PC-9 (cell line): Measurements from ENCODE around the gene CLCN5. TPM values are rescaled to one million over a fixed set of nuclear protein-coding genes. Genes with fewer than 3 reads are reported as not detected.

Source experiments
- BruUV-seq: library from RNA; stranded (reverse); fragments of 400-500 nt; replicated peaks from 2 replicates; lab custom pipeline; 2021; lab: Mats Ljungman, UMichigan
- CTCF ChIA-PET: fragments of 300-600 bp; sonication (Branson Sonifier 250); formaldehyde crosslinking; loops from one replicate; lab custom pipeline; 2022; ENCODE audit warnings: antibody characterized with exemption; lab: Charles Lee
- POLR2A ChIA-PET: fragments of 300-600 bp; sonication (Branson Sonifier 250); formaldehyde crosslinking; loops from one replicate; lab custom pipeline; 2022; ENCODE audit warnings: antibody characterized with exemption; ENCODE audit not compliant: unreplicated experiment; lab: Charles Lee
- DNase-seq, 2 experiments: peaks; one replicate each; pipeline versions ENCODE4 v3.0.0 to v3.0.0-alpha.2; 2015 to 2022; ENCODE audit warnings: mixed read lengths in 1 of 2
- H2AFZ ChIP-seq: fragments of 200-600 bp; sonication (generic); 2 replicates; pipeline ENCODE4 v1.8.1; 2017; ENCODE audit warnings: antibody characterized with exemption
- H3F3A ChIP-seq: fragments of 200-600 bp; sonication (generic); 2 replicates; pipeline ENCODE4 v1.8.1; 2017; ENCODE audit warnings: antibody characterized with exemption, mild to moderate bottlenecking, low read depth; ENCODE audit not compliant: insufficient read depth
- H3K27ac ChIP-seq: fragments of 200-600 bp; sonication (generic); 2 replicates; pipeline ENCODE4 v1.6.1; 2016; ENCODE audit warnings: mixed run types
- H3K27me3 ChIP-seq: fragments of 200-600 bp; sonication (generic); 2 replicates; pipeline ENCODE4 v1.6.1; 2016; ENCODE audit warnings: low read depth, mixed run types; ENCODE audit not compliant: insufficient read depth
- H3K36me3 ChIP-seq: fragments of 200-600 bp; sonication (generic); 2 replicates; pipeline ENCODE4 v1.6.1; 2016; ENCODE audit warnings: low read depth, mixed run types
- H3K4me1 ChIP-seq: fragments of 200-600 bp; sonication (generic); replicated peaks from 2 replicates; pipeline ENCODE4 v1.6.1; 2016; ENCODE audit warnings: mixed run types; ENCODE audit not compliant: insufficient read depth
- H3K4me2 ChIP-seq: fragments of 200-600 bp; sonication (generic); 2 replicates; pipeline ENCODE4 v1.6.1; 2017; ENCODE audit warnings: mixed run types
- H3K4me3 ChIP-seq: fragments of 200-600 bp; sonication (generic); 2 replicates; pipeline ENCODE4 v1.6.1; 2016; ENCODE audit warnings: mixed run types
- H3K79me2 ChIP-seq: fragments of 200-600 bp; sonication (generic); 2 replicates; pipeline ENCODE4 v1.6.1; 2017; ENCODE audit warnings: low read depth, mixed run types
- H3K9me2 ChIP-seq: fragments of 200-600 bp; sonication (generic); 2 replicates; pipeline ENCODE4 v1.8.1; 2017; ENCODE audit warnings: mild to moderate bottlenecking; ENCODE audit not compliant: insufficient read depth
- H3K9me3 ChIP-seq: fragments of 200-600 bp; sonication (generic); 2 replicates; pipeline ENCODE4 v1.8.1; 2016; ENCODE audit warnings: low read depth; ENCODE audit not compliant: insufficient read depth
- H4K20me1 ChIP-seq: fragments of 200-600 bp; sonication (generic); 2 replicates; pipeline ENCODE4 v1.8.1; 2017; ENCODE audit not compliant: insufficient read depth
- CTCF ChIP-seq: fragments of 200-600 bp; sonication (generic); conservative IDR thresholded peaks from 2 replicates; pipeline ENCODE4 v1.6.1; 2017; ENCODE audit warnings: mixed run types, antibody characterized with exemption, mild to moderate bottlenecking, moderate library complexity
- EZH2 ChIP-seq: fragments of 200-600 bp; sonication (generic); IDR thresholded peaks from 2 replicates; pipeline ENCODE4 v1.8.0; 2017; ENCODE audit warnings: antibody characterized with exemption, low read depth
- intact Hi-C: fragments of 100-400 bp; cut with micrococcal nuclease; formaldehyde crosslinking; loops from one replicate; pipeline ENCODE4 v1.10.0; 2022; ENCODE audit not compliant: unreplicated experiment
- total RNA-seq: library from RNA; stranded (reverse); gene quantifications from 2 replicates; pipeline ENCODE4 v1.2.3, GENCODE V29; 2021

The CLCN5 gene
- total RNA-seq, 1 experiment from 2014 or later, result 0.94 TPM

GRCh38 chrX:50075630-50076339, 153.4 kb downstream of the CLCN5 start:
- no peaks in the 10 kb centered on the region for H3K79me2 ChIP-seq
- no peak overlapping the region for H3K4me2 ChIP-seq
- CTCF ChIA-PET, result no interaction called here
- no peaks in the 10 kb centered on the region for H3K9me2 ChIP-seq
- no peaks in the 10 kb centered on the region for H3K27me3 ChIP-seq
- H3K36me3 ChIP-seq, result no peaks in the 10 kb centered on the region
- BruUV-seq, result no TSS peak
- intact Hi-C loops, result no loop called here
- H3K4me3 ChIP-seq, result no peak overlapping the region
- H3K4me1 ChIP-seq, result no peaks in the 10 kb centered on the region
- POLR2A ChIA-PET, result no interaction called here
- no peaks in the 10 kb centered on the region for H3K9me3 ChIP-seq
- DNase-seq, result no peak
- TF ChIP-seq CTCF (no peak), EZH2 (no peak)
- no peaks in the 10 kb centered on the region for H3F3A ChIP-seq
- no peak overlapping the region for H3K27ac ChIP-seq
- no peaks in the 10 kb centered on the region for H4K20me1 ChIP-seq
- H2AFZ ChIP-seq, result no peak overlapping the region

- no peaks in the 10 kb centered on the region for H3K4me1 ChIP-seq
- H3K9me3 ChIP-seq, result no peaks in the 10 kb centered on the region
- no peak overlapping the region for H3K27ac ChIP-seq
- POLR2A ChIA-PET, result no interaction called here
- CTCF ChIA-PET, result no interaction called here
- H3K4me2 ChIP-seq, result no peak overlapping the region
- H3K4me3 ChIP-seq, result no peak overlapping the region
- H4K20me1 ChIP-seq, result no peaks in the 10 kb centered on the region
- no peaks in the 10 kb centered on the region for H3F3A ChIP-seq
- H3K27me3 ChIP-seq, result no peaks in the 10 kb centered on the region
- no peaks in the 10 kb centered on the region for H3K36me3 ChIP-seq
- BruUV-seq, result no TSS peak
- H3K9me2 ChIP-seq, result no peaks in the 10 kb centered on the region
- intact Hi-C loops, result loop anchor here (10.0 kb wide), 2 partner anchors 167 to 197 kb away; no protein-coding TSS in a partner anchor
- TF ChIP-seq CTCF, result peak; percentile 37; the same call in 1 of the 2 replicates
- no peak for TF ChIP-seq EZH2
- DNase-seq, result no peak
- H3K79me2 ChIP-seq, result no peaks in the 10 kb centered on the region
- H2AFZ ChIP-seq, result no peak overlapping the region
Measured at GRCh38 chrX:50081282-50081889, 159.0 kb downstream of the CLCN5 start.

GRCh38 chrX:50082741-50083140, 160.3 kb downstream of the CLCN5 start:
- intact Hi-C loops, result loop anchor here (10.0 kb wide), 2 partner anchors 168 to 198 kb away; no protein-coding TSS in a partner anchor
- Histone ChIP-seq H3K9me3 (no peaks in the 10 kb centered on the region), H3K9me2 (no peaks in the 10 kb centered on the region), H3K4me3 (no peak overlapping the region), H3K27ac (no peak overlapping the region), H3K27me3 (no peaks in the 10 kb centered on the region), H3K4me2 (no peak overlapping the region), H4K20me1 (no peaks in the 10 kb centered on the region), H3K4me1 (no peaks in the 10 kb centered on the region), H3K36me3 (no peaks in the 10 kb centered on the region), H2AFZ (no peak overlapping the region), H3K79me2 (no peaks in the 10 kb centered on the region), H3F3A (no peaks in the 10 kb centered on the region)
- POLR2A ChIA-PET, result no interaction called here
- no peak for TF ChIP-seq CTCF
- no peak for TF ChIP-seq EZH2
- CTCF ChIA-PET, result no interaction called here
- no TSS peak for BruUV-seq
- no peak for DNase-seq
